Esophagus muscularis mucosa (tissue), 2 donors: Measurements from ENCODE around the gene BCAS1.

Experiments used
- EP300 ChIP-seq: sonication (generic); formaldehyde crosslinking; IDR thresholded peaks from one replicate; pipeline ENCODE4 v1.6.1; 2017; ENCODE audit warnings: antibody characterized with exemption
- POLR2A ChIP-seq: fragments of 450-650 bp; IDR thresholded peaks from one replicate; pipeline ENCODE4 v1.6.1; 2017; ENCODE audit warnings: antibody characterized with exemption, moderate library complexity, mild to moderate bottlenecking, low read depth

DNA sequence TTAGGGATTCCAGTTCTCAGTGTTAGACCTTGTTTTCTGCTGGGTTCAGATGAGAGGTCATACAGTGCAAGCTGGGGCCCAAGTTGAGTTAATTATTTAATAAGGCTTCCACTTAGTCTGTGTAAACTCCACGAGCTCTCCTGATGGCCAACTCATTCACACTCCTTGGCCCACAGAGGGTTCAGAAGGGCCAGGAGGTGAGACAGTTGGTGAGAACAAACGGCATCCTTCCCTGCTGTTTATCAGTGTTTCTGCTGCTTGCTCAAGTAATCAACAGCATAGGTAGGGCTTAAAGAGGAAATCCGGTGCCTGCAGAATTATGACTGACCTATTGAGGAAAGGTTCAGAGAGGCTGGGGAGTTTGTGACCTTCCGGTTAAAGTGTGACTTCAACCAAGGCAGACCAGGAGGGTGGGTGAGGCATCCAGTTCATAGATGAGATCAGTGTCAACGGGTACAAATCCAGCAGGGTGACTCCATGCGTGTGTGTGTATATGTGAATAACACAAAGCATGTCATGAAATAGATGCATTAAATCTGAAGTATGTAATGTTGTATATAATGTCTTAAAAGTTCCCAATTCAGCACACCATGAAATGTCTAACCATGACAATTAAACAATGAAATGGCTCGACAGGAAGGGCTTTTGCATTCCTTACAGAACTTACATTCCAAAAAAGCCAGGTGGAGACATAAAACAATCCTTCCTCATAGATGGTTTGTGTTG lies 37.4 kb upstream of the BCAS1 start:
- TF ChIP-seq POLR2A: no peak
- TF ChIP-seq EP300: no peak
